ENCODE measurements around the gene PUM2.

Gene PUM2

DNA sequence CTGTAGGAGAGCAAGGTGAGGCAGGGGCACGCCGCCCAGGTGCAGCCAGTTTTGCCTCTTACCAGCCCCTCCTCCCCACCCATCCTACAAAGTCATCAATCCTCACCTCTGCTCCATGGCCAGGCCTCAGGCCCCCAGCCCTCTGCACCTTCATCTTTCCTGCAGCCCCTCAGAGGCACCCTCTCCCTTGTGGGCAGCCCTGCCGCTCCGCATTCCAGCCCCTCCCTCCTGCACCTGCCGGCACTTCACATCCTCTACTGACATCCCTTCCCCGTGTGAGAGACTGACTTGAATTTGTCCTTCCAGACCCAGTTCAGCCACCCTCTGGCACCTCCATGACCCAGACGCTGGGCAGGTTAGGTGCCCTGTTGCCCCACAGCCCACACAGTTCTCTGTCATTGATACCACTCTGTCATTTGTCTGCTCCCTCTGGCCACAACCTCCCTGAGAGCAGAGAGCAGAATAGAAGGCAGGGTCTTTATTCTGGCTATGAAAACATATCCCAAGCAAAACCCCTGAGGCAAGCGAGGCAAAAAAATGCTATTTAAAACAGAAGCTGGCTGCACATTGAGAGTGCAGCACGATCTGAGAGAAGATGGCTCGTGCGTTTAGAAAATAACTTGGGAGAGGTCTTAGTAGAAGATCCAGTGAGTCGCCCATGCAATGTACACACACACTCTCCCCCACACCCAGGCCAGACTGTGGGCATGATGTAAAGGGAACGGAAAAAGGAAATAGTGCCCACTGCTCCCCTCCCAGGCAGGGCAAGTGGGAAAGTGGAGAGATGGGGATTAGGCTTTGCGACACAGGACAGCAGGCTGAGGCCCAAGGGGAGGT is 151.6 kb downstream of the PUM2 start:
- DNase-seq = no peak

All from stimulated activated CD4-positive, alpha-beta T cell treated with anti-CD3 and anti-CD28 coated beads, Interleukin-2, amount 100 ng/mL, for 24 hours (primary cell).